Measurements from ENCODE around the gene GPR149.

DNA sequence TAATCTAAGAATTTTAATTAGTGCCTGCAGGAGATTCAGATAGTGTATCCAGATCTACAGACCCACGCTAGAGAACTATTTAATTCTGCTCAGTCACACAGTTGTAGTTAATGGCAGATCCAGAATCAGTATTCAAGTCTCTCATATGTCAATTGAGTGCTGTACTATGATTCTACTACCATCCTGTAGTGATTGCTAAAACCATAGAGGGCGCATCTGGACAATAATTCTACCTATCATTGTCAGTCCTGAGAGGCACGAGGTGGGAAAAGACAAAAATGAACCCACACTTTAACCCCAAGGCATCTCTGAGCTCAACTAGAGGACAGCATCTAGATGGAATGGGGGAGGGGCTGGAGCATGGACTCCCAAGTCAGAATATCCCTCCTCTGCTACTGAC lies 128.4 kb downstream of the GPR149 start:
- TF ChIP-seq CTCF (IDR thresholded peaks at IDR 0.05; ENCODE audit: insufficient read depth, low read depth, low read length), result no peak
- TF ChIP-seq EZH2 (IDR thresholded peaks at IDR 0.05; ENCODE audit: insufficient read depth, low read length), result no peak
